Measurements from ENCODE around the gene PRR18. TPM values are rescaled to one million over a fixed set of nuclear protein-coding genes. Genes with fewer than 3 reads are reported as not detected.

The PRR18 gene
- total RNA-seq, 1 experiment from 2014 or later = 0.23 TPM

GRCh38 chr6:166341464-166341863 is 33.3 kb upstream of the PRR18 start:
- intact Hi-C loops (cut with micrococcal nuclease; ENCODE audit: unreplicated experiment) = loop anchor here (5.0 kb wide), 1 partner anchor 41 kb away; the partner anchor contains the start of gene MPC1
- POLR2A ChIA-PET = interaction anchor here (0.7 kb wide), 1 partner anchor 243 kb away, joined by 6 read pairs; no protein-coding TSS in a partner anchor
- CTCF ChIA-PET = no interaction called here
- no TSS peak for BruUV-seq (replicated peaks)
- no peak for DNase-seq (ENCODE audit: low read depth, low spot score)
- in situ Hi-C loops (cut with HindIII; ENCODE audit: low pct_unique_long_range_greater_than_20kb, low sequenced_read_pairs) = no loop called here
- Histone ChIP-seq H3K4me3 (ENCODE audit: low read depth in 2 of 2, low read length in 2 of 2) (peak overlapping the region; percentile 78 to 100), H3K27me3 (ENCODE audit: control insufficient read depth, insufficient read depth, low read length) (no peaks in the 10 kb centered on the region), H3K9me3 (ENCODE audit: control insufficient read depth, insufficient read depth, low read depth, low read length) (no peaks in the 10 kb centered on the region), H3K4me1 (ENCODE audit: control insufficient read depth, insufficient read depth, low read length) (peaks cover 5% of the 10 kb centered on the region; the same call in 1 of the 2 replicates), H3K27ac (ENCODE audit: low read length) (peak overlapping the region; percentile 97), H3K36me3 (ENCODE audit: control insufficient read depth, insufficient read depth, low read length) (peaks cover 7% of the 10 kb centered on the region; the same call in 1 of the 2 replicates)
- no peak for ATAC-seq
- no peak for TF ChIP-seq POLR2AphosphoS5 (IDR thresholded peaks at IDR 0.05; ENCODE audit: low read depth, low read length)
- no peak for TF ChIP-seq TCF7L2 (IDR thresholded peaks at IDR 0.05; ENCODE audit: low read depth, low read length)
- no peak for TF ChIP-seq REST (IDR thresholded peaks at IDR 0.05; ENCODE audit: insufficient read depth in 1 of 2, low read depth in 2 of 2, low read length in 1 of 2)
- no peak for TF ChIP-seq SIN3A (IDR thresholded peaks at IDR 0.05; ENCODE audit: borderline replicate concordance, insufficient read depth, low read depth, low read length)
- TF ChIP-seq, protein P1, sequence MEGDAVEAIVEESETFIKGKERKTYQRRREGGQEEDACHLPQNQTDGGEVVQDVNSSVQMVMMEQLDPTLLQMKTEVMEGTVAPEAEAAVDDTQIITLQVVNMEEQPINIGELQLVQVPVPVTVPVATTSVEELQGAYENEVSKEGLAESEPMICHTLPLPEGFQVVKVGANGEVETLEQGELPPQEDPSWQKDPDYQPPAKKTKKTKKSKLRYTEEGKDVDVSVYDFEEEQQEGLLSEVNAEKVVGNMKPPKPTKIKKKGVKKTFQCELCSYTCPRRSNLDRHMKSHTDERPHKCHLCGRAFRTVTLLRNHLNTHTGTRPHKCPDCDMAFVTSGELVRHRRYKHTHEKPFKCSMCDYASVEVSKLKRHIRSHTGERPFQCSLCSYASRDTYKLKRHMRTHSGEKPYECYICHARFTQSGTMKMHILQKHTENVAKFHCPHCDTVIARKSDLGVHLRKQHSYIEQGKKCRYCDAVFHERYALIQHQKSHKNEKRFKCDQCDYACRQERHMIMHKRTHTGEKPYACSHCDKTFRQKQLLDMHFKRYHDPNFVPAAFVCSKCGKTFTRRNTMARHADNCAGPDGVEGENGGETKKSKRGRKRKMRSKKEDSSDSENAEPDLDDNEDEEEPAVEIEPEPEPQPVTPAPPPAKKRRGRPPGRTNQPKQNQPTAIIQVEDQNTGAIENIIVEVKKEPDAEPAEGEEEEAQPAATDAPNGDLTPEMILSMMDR (IDR thresholded peaks at IDR 0.05) = no peak

DNA sequence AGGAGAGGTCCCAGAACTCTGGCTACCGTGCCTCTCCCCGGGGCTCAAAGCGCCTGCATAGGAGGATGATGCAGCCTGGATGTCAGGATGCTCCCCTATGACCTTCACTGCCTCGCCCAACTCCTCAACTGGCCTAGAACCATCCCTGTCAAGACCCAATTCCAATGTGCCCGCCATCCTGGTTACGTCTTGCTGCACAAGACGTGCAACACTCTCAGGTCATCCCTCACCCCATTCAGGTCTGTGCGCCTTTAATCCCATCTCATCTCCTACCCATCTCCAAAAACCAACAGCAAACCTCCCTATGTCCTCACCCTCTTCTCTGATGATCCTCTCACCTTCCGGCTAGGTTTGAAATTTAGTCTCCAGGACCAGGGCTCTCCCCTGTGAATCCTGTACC is 30.7 kb upstream of the PRR18 start:
- Histone ChIP-seq H3K36me3 (ENCODE audit: control insufficient read depth, insufficient read depth, low read length) (peaks cover 7% of the 10 kb centered on the region; the same call in 1 of the 2 replicates), H3K9me3 (ENCODE audit: control insufficient read depth, insufficient read depth, low read depth, low read length) (no peaks in the 10 kb centered on the region), H3K4me1 (ENCODE audit: control insufficient read depth, insufficient read depth, low read length) (peaks cover 5% of the 10 kb centered on the region; the same call in 1 of the 2 replicates), H3K27me3 (ENCODE audit: control insufficient read depth, insufficient read depth, low read length) (no peaks in the 10 kb centered on the region), H3K27ac (ENCODE audit: low read length) (no peak overlapping the region), H3K4me3 (ENCODE audit: low read depth in 2 of 2, low read length in 2 of 2) (no peak overlapping the region)
- CTCF ChIA-PET = no interaction called here
- POLR2A ChIA-PET = no interaction called here
- no peak for DNase-seq (ENCODE audit: low read depth, low spot score)
- BruUV-seq (replicated peaks) = no TSS peak
- intact Hi-C loops (cut with micrococcal nuclease; ENCODE audit: unreplicated experiment) (no loop called here), in situ Hi-C loops (cut with HindIII; ENCODE audit: low pct_unique_long_range_greater_than_20kb, low sequenced_read_pairs) (no loop called here)
- ATAC-seq = no peak
- no peak for TF ChIP-seq POLR2AphosphoS5 (IDR thresholded peaks at IDR 0.05; ENCODE audit: low read depth, low read length)
- TF ChIP-seq, protein P1 (IDR thresholded peaks at IDR 0.05) = no peak
- no peak for TF ChIP-seq TCF7L2 (IDR thresholded peaks at IDR 0.05; ENCODE audit: low read depth, low read length)
- TF ChIP-seq REST (IDR thresholded peaks at IDR 0.05; ENCODE audit: insufficient read depth in 1 of 2, low read depth in 2 of 2, low read length in 1 of 2) = no peak
- no peak for TF ChIP-seq SIN3A (IDR thresholded peaks at IDR 0.05; ENCODE audit: borderline replicate concordance, insufficient read depth, low read depth, low read length)
